ENCODE data around the gene GPR37L1. TPM values are rescaled to one million over a fixed set of nuclear protein-coding genes. Genes with fewer than 3 reads are reported as not detected.

Gene GPR37L1
- total RNA-seq, 2 experiments from 2014 or later: 0.03 TPM; not detected in 1

DNA sequence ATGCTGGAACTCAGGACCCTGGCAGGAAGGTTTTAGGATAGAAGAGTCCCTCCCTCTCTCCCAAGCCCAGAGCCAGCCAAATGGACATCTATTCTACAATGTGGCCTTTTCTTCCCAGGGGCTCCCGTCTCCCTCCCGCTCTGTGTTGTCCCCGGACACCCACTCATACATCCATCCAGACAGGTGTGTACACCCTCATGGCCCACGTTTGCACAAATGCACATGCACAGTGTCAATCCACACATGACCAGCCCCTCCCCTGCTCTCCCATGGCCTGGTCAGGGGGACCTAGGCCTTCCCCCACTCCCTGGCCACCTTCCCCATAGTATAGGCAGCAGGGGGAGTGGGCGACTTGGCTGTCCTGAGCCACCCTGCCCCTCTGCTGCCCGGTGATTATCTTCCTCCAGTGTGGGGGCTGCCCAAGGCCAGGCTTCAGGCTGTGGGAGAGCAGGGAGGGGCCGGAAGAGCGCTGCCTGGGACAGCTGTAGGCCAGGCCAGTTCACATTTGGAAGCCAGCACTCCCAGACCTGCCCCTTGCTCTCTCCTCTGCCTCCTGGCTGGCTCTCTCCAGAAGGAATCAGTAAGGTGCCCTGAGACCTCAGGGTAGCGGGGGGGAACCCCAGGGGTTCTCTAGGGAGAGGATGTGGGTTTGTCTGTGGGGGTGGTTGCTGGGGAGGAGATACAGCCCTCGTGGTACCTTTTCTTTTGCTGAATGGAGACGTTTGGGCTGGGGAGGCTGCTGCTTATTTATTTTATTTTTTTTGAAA, 41.7 kb downstream of the GPR37L1 start:
- DNase-seq (ENCODE audit: low spot score): peak; percentile 36
- no peaks in the 10 kb centered on the region for H3K36me3 ChIP-seq (ENCODE audit: insufficient read depth, low read length)
- H3K9me3 ChIP-seq (ENCODE audit: low read length): no peaks in the 10 kb centered on the region
- intact Hi-C loops (cut with micrococcal nuclease; ENCODE audit: unreplicated experiment): no loop called here
- no peak overlapping the region for H2AFZ ChIP-seq (ENCODE audit: low read length)
- BruUV-seq (replicated peaks): no TSS peak
- no peak for TF ChIP-seq EZH2phosphoT487 (IDR thresholded peaks at IDR 0.05; ENCODE audit: borderline replicate concordance, low read depth, low read length)
- TF ChIP-seq, protein P1, sequence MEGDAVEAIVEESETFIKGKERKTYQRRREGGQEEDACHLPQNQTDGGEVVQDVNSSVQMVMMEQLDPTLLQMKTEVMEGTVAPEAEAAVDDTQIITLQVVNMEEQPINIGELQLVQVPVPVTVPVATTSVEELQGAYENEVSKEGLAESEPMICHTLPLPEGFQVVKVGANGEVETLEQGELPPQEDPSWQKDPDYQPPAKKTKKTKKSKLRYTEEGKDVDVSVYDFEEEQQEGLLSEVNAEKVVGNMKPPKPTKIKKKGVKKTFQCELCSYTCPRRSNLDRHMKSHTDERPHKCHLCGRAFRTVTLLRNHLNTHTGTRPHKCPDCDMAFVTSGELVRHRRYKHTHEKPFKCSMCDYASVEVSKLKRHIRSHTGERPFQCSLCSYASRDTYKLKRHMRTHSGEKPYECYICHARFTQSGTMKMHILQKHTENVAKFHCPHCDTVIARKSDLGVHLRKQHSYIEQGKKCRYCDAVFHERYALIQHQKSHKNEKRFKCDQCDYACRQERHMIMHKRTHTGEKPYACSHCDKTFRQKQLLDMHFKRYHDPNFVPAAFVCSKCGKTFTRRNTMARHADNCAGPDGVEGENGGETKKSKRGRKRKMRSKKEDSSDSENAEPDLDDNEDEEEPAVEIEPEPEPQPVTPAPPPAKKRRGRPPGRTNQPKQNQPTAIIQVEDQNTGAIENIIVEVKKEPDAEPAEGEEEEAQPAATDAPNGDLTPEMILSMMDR (conservative IDR thresholded peaks at IDR 0.05; ENCODE audit: low read length): no peak
- no peaks in the 10 kb centered on the region for H3K9me2 ChIP-seq (ENCODE audit: insufficient read depth, low read length)
- peak overlapping the region; percentile 58 for H3K4me2 ChIP-seq (ENCODE audit: low read length)
- H4K20me1 ChIP-seq (ENCODE audit: insufficient read depth, low read length): no peaks in the 10 kb centered on the region
- no peak overlapping the region for H3K4me3 ChIP-seq (ENCODE audit: low read depth, low read length, poor library complexity, severe bottlenecking)
- H3K4me1 ChIP-seq (ENCODE audit: insufficient read depth, low read length, poor library complexity, severe bottlenecking): peaks cover 66% of the 10 kb centered on the region
- ChIA-PET CTCF (ENCODE audit: unreplicated experiment) (interaction anchor here (1.4 to 1.8 kb wide), 2 partner anchors 9 to 21 kb away, joined by 6 to 7 read pairs; no protein-coding TSS in a partner anchor), POLR2A (no interaction called here)
- peaks cover 10% of the 10 kb centered on the region; the same call in 1 of the 2 replicates for H3K79me2 ChIP-seq (ENCODE audit: insufficient read depth, low read depth, low read length)
- H3K27ac ChIP-seq (ENCODE audit: low read depth, low read length, poor library complexity, severe bottlenecking): no peak overlapping the region

DNA sequence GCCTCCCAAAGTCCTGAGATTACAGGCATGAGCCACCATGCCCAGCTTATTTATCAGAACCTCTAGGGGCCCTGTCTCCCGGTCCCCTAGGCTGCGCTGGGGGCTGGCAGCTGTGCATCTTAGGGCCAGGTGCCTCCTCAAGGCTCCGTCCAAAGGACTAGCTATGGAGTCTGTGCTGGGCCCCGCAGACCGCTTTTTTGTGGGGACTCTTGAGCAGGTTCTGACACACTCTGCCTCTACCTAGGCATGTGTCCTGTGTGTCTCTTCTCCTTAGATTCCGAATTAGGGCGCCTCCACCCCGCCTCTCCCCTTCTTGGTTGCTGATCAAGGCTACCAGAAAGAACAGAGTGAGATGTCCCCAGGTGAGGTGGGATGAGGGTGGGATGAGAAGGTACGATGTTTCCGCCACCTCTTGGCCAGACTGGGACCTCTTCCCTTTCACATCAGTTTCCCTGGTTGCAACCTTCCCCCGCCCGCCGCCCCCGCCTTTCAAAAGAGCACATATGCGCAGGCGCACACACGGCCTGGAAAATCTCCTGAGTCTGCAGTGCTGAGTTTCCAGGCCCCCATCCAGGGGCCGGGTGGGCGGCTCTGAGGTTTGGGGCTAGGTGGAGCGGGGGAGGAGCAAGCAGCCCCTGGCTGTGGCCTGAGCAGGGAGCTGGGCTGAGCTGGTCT, 42.7 kb downstream of the GPR37L1 start:
- H3K27ac ChIP-seq (ENCODE audit: low read depth, low read length, poor library complexity, severe bottlenecking): no peak overlapping the region
- peaks cover 57% of the 10 kb centered on the region for H3K4me1 ChIP-seq (ENCODE audit: insufficient read depth, low read length, poor library complexity, severe bottlenecking)
- H4K20me1 ChIP-seq (ENCODE audit: insufficient read depth, low read length): no peaks in the 10 kb centered on the region
- intact Hi-C loops (cut with micrococcal nuclease; ENCODE audit: unreplicated experiment): no loop called here
- POLR2A ChIA-PET: no interaction called here
- no peak for DNase-seq (ENCODE audit: low spot score)
- CTCF ChIA-PET (ENCODE audit: unreplicated experiment): interaction anchor here (1.4 kb wide), 1 partner anchor 10 kb away, joined by 7 read pairs; no protein-coding TSS in a partner anchor
- H3K9me2 ChIP-seq (ENCODE audit: insufficient read depth, low read length): no peaks in the 10 kb centered on the region
- TF ChIP-seq, protein P1 (conservative IDR thresholded peaks at IDR 0.05; ENCODE audit: low read length): no peak
- TF ChIP-seq EZH2phosphoT487 (IDR thresholded peaks at IDR 0.05; ENCODE audit: borderline replicate concordance, low read depth, low read length): no peak
- no peaks in the 10 kb centered on the region for H3K9me3 ChIP-seq (ENCODE audit: low read length)
- H3K4me2 ChIP-seq (ENCODE audit: low read length): peak overlapping the region; percentile 58
- H2AFZ ChIP-seq (ENCODE audit: low read length): no peak overlapping the region
- H3K4me3 ChIP-seq (ENCODE audit: low read depth, low read length, poor library complexity, severe bottlenecking): no peak overlapping the region
- BruUV-seq (replicated peaks): no TSS peak
- H3K36me3 ChIP-seq (ENCODE audit: insufficient read depth, low read length): no peaks in the 10 kb centered on the region
- peaks cover 3% of the 10 kb centered on the region; the same call in 1 of the 2 replicates for H3K79me2 ChIP-seq (ENCODE audit: insufficient read depth, low read depth, low read length)

Measured in OCI-LY7 (cell line).